Transverse colon (tissue), 4 donors: ENCODE results near the gene CCDC188.

Source experiments
- POLR2AphosphoS5 ChIP-seq, 3 donors: sonication (generic); formaldehyde crosslinking; IDR thresholded peaks; one replicate each; pipeline ENCODE4 v1.6.1; 2016; ENCODE audit warnings: antibody characterized with exemption in 3 of 3
- TF ChIP-seq, protein P1 (sequence below), 5 experiments: fragments of 200-600 bp in 3 of 5; fragments of 450-650 bp in 2 of 5; sonication (generic) in 3 of 5; IDR thresholded peaks; 1 replicate in 2 of 5; 2 replicates in 3 of 5; pipeline ENCODE4 v1.5.1; 2016 to 2017; ENCODE audit warnings: antibody characterized with exemption in 5 of 5, inconsistent platforms in 3 of 5, mild to moderate bottlenecking in 2 of 5, moderate library complexity in 1 of 5

DNA sequence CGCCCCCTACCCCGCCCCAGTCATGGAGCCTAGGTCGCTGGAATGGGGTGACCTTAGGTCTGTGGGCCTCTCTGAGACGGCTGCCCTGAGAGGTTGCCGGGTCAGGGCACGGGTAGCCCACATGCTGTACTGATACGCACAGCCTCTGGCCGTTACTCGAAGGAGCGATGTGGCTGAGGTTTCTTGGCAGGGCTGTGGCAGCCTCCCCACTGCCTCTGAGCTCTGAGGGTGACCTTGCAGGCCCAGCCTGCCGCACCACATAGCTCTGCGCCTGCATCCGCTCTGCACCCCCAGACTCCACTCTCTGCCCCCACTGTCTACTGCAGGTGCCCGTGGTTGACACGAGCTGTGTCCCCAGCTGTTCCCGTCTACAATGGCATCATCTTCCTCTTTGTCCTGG lies 12.0 kb downstream of the CCDC188 start:
- TF ChIP-seq POLR2AphosphoS5 (IDR thresholded peaks at IDR 0.05) = no peak
- TF ChIP-seq, protein P1, sequence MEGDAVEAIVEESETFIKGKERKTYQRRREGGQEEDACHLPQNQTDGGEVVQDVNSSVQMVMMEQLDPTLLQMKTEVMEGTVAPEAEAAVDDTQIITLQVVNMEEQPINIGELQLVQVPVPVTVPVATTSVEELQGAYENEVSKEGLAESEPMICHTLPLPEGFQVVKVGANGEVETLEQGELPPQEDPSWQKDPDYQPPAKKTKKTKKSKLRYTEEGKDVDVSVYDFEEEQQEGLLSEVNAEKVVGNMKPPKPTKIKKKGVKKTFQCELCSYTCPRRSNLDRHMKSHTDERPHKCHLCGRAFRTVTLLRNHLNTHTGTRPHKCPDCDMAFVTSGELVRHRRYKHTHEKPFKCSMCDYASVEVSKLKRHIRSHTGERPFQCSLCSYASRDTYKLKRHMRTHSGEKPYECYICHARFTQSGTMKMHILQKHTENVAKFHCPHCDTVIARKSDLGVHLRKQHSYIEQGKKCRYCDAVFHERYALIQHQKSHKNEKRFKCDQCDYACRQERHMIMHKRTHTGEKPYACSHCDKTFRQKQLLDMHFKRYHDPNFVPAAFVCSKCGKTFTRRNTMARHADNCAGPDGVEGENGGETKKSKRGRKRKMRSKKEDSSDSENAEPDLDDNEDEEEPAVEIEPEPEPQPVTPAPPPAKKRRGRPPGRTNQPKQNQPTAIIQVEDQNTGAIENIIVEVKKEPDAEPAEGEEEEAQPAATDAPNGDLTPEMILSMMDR (IDR thresholded peaks at IDR 0.05) = no peak
